Measurements from ENCODE around the gene TBC1D8. TPM values are rescaled to one million over a fixed set of nuclear protein-coding genes. Genes with fewer than 3 reads are reported as not detected.

TBC1D8 gene
- total and polyA plus RNA-seq, 2 of the 8 experiments (the other 6 are each of a cell fraction or from before 2014, with no cell fraction given), result 20.8 to 21.8 TPM

DNA sequence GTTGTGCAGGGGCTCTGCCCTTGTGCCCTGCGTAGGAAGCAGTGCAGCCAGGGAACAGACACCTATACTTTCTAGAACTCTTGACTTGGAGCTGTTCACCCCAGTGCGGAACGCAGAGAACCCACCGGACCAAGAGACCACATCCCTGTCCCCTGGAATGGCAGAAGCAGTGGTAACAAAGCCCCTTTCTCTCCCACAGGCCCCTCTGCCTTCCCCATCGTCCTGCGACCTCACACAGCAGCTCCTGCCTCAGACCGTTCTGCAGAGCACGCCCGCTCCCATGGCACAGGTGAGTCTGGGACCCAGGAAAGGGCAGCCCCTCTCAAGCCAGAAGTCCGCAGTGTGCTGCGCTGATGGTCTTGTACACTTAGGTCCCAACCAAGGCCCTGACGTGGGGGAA is 173.7 kb downstream of the TBC1D8 start:
- Histone ChIP-seq H2BK120ac (replicated peaks; ENCODE audit: low read depth, low read length) (no peak overlapping the region), H4K8ac (ENCODE audit: extremely low read depth, insufficient read depth, low read length) (no peak overlapping the region), H2BK15ac (ENCODE audit: low read length) (no peak overlapping the region), H4K5ac (ENCODE audit: insufficient read length, low read depth, low read length) (no peak overlapping the region), H2BK5ac (ENCODE audit: low read depth, low read length) (no peak overlapping the region; the same call in 1 of the 2 replicates), H2BK20ac (ENCODE audit: low read length) (no peak overlapping the region), H3K27me3 (replicated peaks in 1 of 4; ENCODE audit: control insufficient read depth in 3 of 4, extremely low read depth in 1 of 4, insufficient read depth in 3 of 4, low read length in 3 of 4) (no peaks in the 10 kb centered on the region), H4K20me1 (replicated peaks in 1 of 2; ENCODE audit: control insufficient read depth in 1 of 2, insufficient read depth in 2 of 2, low read length in 2 of 2) (no peaks in the 10 kb centered on the region), H2AFZ (ENCODE audit: low read length) (no peak overlapping the region), H3K79me1 (ENCODE audit: low read depth, low read length) (no peaks in the 10 kb centered on the region), H3K9ac (replicated peaks in 1 of 4; ENCODE audit: extremely low read depth in 1 of 4, low read depth in 3 of 4, low read length in 3 of 4) (no peak overlapping the region), H2AK5ac (ENCODE audit: low read depth, low read length) (no peak overlapping the region), H3K4ac (replicated peaks; ENCODE audit: insufficient read length, low read depth, low read length) (no peak overlapping the region), H3K79me2 (ENCODE audit: control insufficient read depth in 1 of 2, insufficient read depth in 2 of 2, low read length in 2 of 2) (no peaks in the 10 kb centered on the region), H3K4me2 (ENCODE audit: insufficient read depth in 1 of 2, low read depth in 2 of 2, low read length in 2 of 2) (no peak overlapping the region), H3K9me3 (ENCODE audit: insufficient read depth in 2 of 2, low read depth in 1 of 2, low read length in 1 of 2) (no peaks in the 10 kb centered on the region), H4K91ac (replicated peaks; ENCODE audit: insufficient read length, low read length) (no peak overlapping the region), H3K56ac (replicated peaks; ENCODE audit: insufficient read length, low read depth, low read length) (no peak overlapping the region), H3K4me3 (ENCODE audit: extremely low read depth in 1 of 4, insufficient read depth in 2 of 4, low read depth in 3 of 4, low read length in 4 of 4) (no peak overlapping the region), H3K23ac (ENCODE audit: insufficient read length) (no peak overlapping the region), H3K27ac (ENCODE audit: low read depth, low read length) (no peak overlapping the region), H3K4me1 (replicated peaks in 1 of 4; ENCODE audit: control insufficient read depth in 3 of 4, insufficient read depth in 4 of 4, low read length in 3 of 4) (peaks cover 0 to 5% (median 0%) of the 10 kb centered on the region in 4 experiments; a peak in 2 of 7 replicates), H3K14ac (ENCODE audit: insufficient read length) (no peak overlapping the region), H3K18ac (ENCODE audit: extremely low read depth, low read length) (no peak overlapping the region), H3K23me2 (ENCODE audit: low read depth, low read length) (no peaks in the 10 kb centered on the region), H2BK12ac (ENCODE audit: low read depth, low read length) (no peak overlapping the region), H3K36me3 (ENCODE audit: control insufficient read depth in 2 of 4, insufficient read depth in 4 of 4, low read length in 3 of 4) (no peaks in the 10 kb centered on the region)
- ChIA-PET CTCF (ENCODE audit: partially characterized antibody) (interaction anchor here (0.5 to 1.9 kb wide), 3 partner anchors 8 to 382 kb away, joined by 3 to 9 read pairs (median 7); no protein-coding TSS in a partner anchor), POLR2A (ENCODE audit: partially characterized antibody) (interaction anchor here (3.2 kb wide), 1 partner anchor 26 kb away, joined by 12 read pairs; the partner anchor contains the start of gene RPL31)
- DNase-seq (ENCODE audit: low read depth in 1 of 2, low spot score in 2 of 2) (no peak), FAIRE-seq (no peak)
- WGBS, 2 experiments (ENCODE audit: extremely low coverage in 1 of 2, insufficient coverage in 1 of 2, insufficient read length in 1 of 2, insufficient replicate concordance in 2 of 2, low coverage in 1 of 2, low lambda C conversion rate in 2 of 2, missing lambda C conversion rate in 1 of 2), result 84% methylated on average over 11 of the region's 12 CpGs; no CpG with 5 or more reads in 1 of the 2 experiments
- TF ChIP-seq HDAC2 (IDR thresholded peaks at IDR 0.05; ENCODE audit: borderline replicate concordance in 1 of 2, low read depth in 2 of 2, low read length in 2 of 2) (no peak), EP300 (IDR thresholded peaks at IDR 0.05; ENCODE audit: borderline replicate concordance in 1 of 2, low read depth in 2 of 2, low read length in 2 of 2) (no peak), SP1 (IDR thresholded peaks at IDR 0.05; ENCODE audit: low read depth, low read length) (no peak), ATF3 (IDR thresholded peaks at IDR 0.05; ENCODE audit: insufficient read depth, low read depth, low read length) (no peak), ZNF274 (IDR thresholded peaks at IDR 0.05; ENCODE audit: borderline replicate concordance, extremely low read depth, low read length) (no peak), RBBP5 (IDR thresholded peaks at IDR 0.05; ENCODE audit: borderline replicate concordance, low read depth, low read length) (no peak), TCF12 (IDR thresholded peaks at IDR 0.05; ENCODE audit: low read depth, low read length) (no peak), CHD2 (IDR thresholded peaks at IDR 0.05; ENCODE audit: low read length) (no peak), SIX5 (IDR thresholded peaks at IDR 0.05; ENCODE audit: low read depth, low read length) (no peak), CREB1 (IDR thresholded peaks at IDR 0.05) (no peak), CEBPB (IDR thresholded peaks at IDR 0.05; ENCODE audit: low read depth, low read length) (no peak), KDM1A (IDR thresholded peaks at IDR 0.05; ENCODE audit: borderline replicate concordance, low read length) (no peak), SP2 (IDR thresholded peaks at IDR 0.05; ENCODE audit: low read length) (no peak), CBX8 (IDR thresholded peaks at IDR 0.05; ENCODE audit: borderline replicate concordance, low read depth, low read length) (no peak), KDM5A (IDR thresholded peaks at IDR 0.05; ENCODE audit: low read length) (no peak)
